ENCODE results near the gene TBX10.

TBX10 gene

DNA sequence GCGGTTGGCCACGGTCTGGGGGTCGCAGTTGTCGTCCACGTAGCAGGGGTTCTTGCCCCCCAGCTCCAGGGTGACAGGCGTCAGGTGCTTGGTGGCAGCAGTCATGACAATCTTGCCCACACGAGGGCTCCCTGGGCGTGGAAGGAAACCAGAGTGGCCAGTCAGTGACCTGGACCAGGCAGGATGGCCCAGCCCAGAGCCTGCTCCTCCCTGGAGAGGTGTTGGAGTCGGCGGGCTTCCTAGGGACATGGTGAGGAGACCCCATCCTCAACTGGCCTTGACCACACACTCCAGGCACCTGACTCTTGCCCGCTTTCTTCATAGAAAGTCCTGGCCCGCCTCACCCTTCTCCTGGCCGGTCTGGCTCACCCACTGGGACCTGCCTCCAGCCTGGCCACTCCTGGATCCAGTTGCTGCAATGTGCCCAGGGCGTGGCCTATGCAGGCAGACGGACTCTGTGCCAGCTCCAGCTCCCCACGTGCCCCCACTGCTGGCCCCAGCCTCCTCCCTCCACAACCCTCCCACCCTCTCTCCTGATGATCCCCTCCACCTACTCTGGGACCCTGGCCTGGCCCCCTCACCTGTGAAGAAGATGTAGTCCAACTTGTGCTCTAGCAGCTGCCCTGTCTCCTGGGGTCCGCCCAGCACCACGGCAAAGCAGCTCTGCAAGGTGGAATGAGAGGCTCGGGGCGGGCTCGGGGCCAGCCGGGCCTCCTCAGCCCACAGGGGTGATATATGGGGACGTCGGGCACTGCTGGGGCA, 26.2 kb upstream of the TBX10 start:
- Histone ChIP-seq H3K14ac (ENCODE audit: low read length) (no peak overlapping the region), H3K4me2 (ENCODE audit: low read length) (no peak overlapping the region), H3K9me3 (ENCODE audit: insufficient read depth, low read depth, low read length) (peaks cover 5% of the 10 kb centered on the region), H4K8ac (ENCODE audit: low read depth, low read length) (no peak overlapping the region), H3K79me1 (ENCODE audit: low read length) (no peaks in the 10 kb centered on the region), H3K23ac (ENCODE audit: low read length) (no peak overlapping the region), H3K27me3 (ENCODE audit: insufficient read depth, low read length) (no peaks in the 10 kb centered on the region), H2AK5ac (ENCODE audit: low read length) (no peak overlapping the region), H2BK5ac (ENCODE audit: low read depth, low read length, poor library complexity) (no peak overlapping the region), H2AFZ (ENCODE audit: insufficient read depth, low read length, poor library complexity) (no peak overlapping the region), H3K79me2 (ENCODE audit: control insufficient read depth, insufficient read depth, low read length, poor library complexity) (no peaks in the 10 kb centered on the region), H3K4me3 (ENCODE audit: low read depth, low read length) (no peak overlapping the region), H4K12ac (ENCODE audit: low read depth, low read length) (no peak overlapping the region), H3K18ac (ENCODE audit: low read length) (no peak overlapping the region), H3K4ac (ENCODE audit: low read depth, low read length) (no peak overlapping the region), H3K4me1 (ENCODE audit: control insufficient read depth in 1 of 2, insufficient read depth in 2 of 2, low read length in 2 of 2) (no peaks in the 10 kb centered on the region), H3K36me3 (ENCODE audit: control insufficient read depth in 1 of 2, insufficient read depth in 2 of 2, low read length in 2 of 2) (no peaks in the 10 kb centered on the region), H2BK12ac (ENCODE audit: low read length) (no peak overlapping the region), H3K9ac (ENCODE audit: low read length) (no peak overlapping the region), H3K27ac (ENCODE audit: low read depth, low read length) (no peak overlapping the region), H4K91ac (ENCODE audit: low read depth, low read length) (peak overlapping the region; percentile 25), H2BK120ac (ENCODE audit: insufficient read depth, low read length, poor library complexity) (no peak overlapping the region)
- no CpG with 5 or more reads among the region's 24 CpGs for WGBS (ENCODE audit: extremely low coverage, insufficient coverage, insufficient read length)
- peak; percentile 23 to 65 for DNase-seq

DNA sequence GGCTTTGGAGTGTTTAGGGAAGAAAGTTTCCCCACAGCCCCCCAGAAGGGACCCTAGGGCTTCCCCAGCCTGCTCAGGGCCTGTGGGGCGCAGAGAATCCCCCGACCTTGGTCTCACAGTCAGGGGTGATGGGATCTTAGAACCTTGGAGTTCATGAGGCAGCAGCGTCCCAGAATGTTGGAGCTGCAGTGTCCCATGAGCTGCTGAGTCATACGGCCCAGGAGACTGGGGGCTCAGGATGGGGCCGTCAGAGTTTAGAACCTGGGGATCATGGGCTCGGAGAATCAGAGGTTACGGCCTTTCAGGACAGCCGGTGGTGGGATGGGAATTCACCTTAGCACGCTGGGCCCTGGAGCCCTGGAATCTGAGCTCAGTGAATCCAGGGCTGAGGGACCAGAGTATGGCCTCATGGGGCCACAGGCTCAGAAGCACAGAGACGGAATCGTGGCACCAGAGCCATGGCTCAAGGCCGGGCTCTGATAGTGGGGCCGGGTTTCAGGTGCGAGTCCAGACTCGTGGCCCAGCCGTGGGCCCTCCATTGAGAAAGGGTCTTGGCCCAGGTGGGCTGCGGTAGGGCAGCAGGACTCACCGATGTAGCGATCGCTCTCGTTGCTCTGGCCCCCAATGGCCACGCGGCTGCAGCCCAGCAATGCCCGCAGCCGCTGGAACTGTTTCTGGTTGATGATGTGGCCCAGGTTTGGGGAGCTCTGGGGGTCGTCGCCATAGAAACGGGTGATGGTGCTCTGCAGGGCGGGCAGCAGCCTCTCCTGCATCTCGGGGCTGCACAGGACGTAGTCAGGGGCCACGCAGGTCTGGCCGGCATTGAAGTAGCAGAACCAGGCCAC, 25.4 kb upstream of the TBX10 start:
- Histone ChIP-seq H4K8ac (ENCODE audit: low read depth, low read length) (no peak overlapping the region), H3K4me3 (ENCODE audit: low read depth, low read length) (no peak overlapping the region), H3K9me3 (ENCODE audit: insufficient read depth, low read depth, low read length) (peaks cover 5% of the 10 kb centered on the region), H3K27me3 (ENCODE audit: insufficient read depth, low read length) (no peaks in the 10 kb centered on the region), H3K36me3 (ENCODE audit: control insufficient read depth in 1 of 2, insufficient read depth in 2 of 2, low read length in 2 of 2) (no peaks in the 10 kb centered on the region), H4K12ac (ENCODE audit: low read depth, low read length) (no peak overlapping the region), H3K18ac (ENCODE audit: low read length) (no peak overlapping the region), H3K4me2 (ENCODE audit: low read length) (no peak overlapping the region), H3K27ac (ENCODE audit: low read depth, low read length) (no peak overlapping the region), H3K9ac (ENCODE audit: low read length) (no peak overlapping the region), H3K4me1 (ENCODE audit: control insufficient read depth in 1 of 2, insufficient read depth in 2 of 2, low read length in 2 of 2) (no peaks in the 10 kb centered on the region), H2BK12ac (ENCODE audit: low read length) (no peak overlapping the region), H3K4ac (ENCODE audit: low read depth, low read length) (no peak overlapping the region), H2BK5ac (ENCODE audit: low read depth, low read length, poor library complexity) (no peak overlapping the region), H2AK5ac (ENCODE audit: low read length) (no peak overlapping the region), H2AFZ (ENCODE audit: insufficient read depth, low read length, poor library complexity) (no peak overlapping the region), H3K23ac (ENCODE audit: low read length) (no peak overlapping the region), H3K14ac (ENCODE audit: low read length) (no peak overlapping the region), H4K91ac (ENCODE audit: low read depth, low read length) (no peak overlapping the region), H3K79me1 (ENCODE audit: low read length) (no peaks in the 10 kb centered on the region), H3K79me2 (ENCODE audit: control insufficient read depth, insufficient read depth, low read length, poor library complexity) (no peaks in the 10 kb centered on the region), H2BK120ac (ENCODE audit: insufficient read depth, low read length, poor library complexity) (no peak overlapping the region)
- no peak for DNase-seq
- no CpG with 5 or more reads among the region's 33 CpGs for WGBS (ENCODE audit: extremely low coverage, insufficient coverage, insufficient read length)

DNA sequence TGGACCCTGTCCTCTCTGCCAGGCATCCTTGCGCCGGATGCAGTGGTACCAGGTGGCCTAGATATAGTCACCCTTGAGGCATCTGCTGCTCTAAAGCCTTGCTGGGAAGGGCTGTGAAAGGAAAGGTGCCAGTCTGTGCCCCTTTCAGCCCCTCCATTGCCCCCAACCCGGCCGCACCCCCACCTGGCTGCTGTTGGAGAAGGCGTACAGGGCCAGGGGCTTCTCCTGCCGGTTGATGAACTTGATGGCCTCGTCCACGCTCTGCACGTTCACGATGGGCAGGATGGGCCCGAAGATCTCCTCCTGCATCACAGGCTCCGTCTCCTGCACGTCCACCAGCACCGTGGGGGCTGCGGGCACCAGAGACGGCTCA, 24.6 kb upstream of the TBX10 start:
- H3K18ac ChIP-seq (ENCODE audit: low read length) = no peak overlapping the region
- H3K27me3 ChIP-seq (ENCODE audit: insufficient read depth, low read length) = no peaks in the 10 kb centered on the region
- no peak overlapping the region for H3K4me3 ChIP-seq (ENCODE audit: low read depth, low read length)
- WGBS (ENCODE audit: extremely low coverage, insufficient coverage, insufficient read length) = no CpG with 5 or more reads among the region's 16 CpGs
- no peak overlapping the region for H4K8ac ChIP-seq (ENCODE audit: low read depth, low read length)
- no peak overlapping the region for H2BK120ac ChIP-seq (ENCODE audit: insufficient read depth, low read length, poor library complexity)
- no peak for DNase-seq
- no peaks in the 10 kb centered on the region for H3K36me3 ChIP-seq (ENCODE audit: control insufficient read depth in 1 of 2, insufficient read depth in 2 of 2, low read length in 2 of 2)
- no peak overlapping the region for H2BK5ac ChIP-seq (ENCODE audit: low read depth, low read length, poor library complexity)
- H3K79me2 ChIP-seq (ENCODE audit: control insufficient read depth, insufficient read depth, low read length, poor library complexity) = no peaks in the 10 kb centered on the region
- no peak overlapping the region for H2AFZ ChIP-seq (ENCODE audit: insufficient read depth, low read length, poor library complexity)
- H3K4me1 ChIP-seq (ENCODE audit: control insufficient read depth in 1 of 2, insufficient read depth in 2 of 2, low read length in 2 of 2) = no peaks in the 10 kb centered on the region
- no peak overlapping the region for H3K27ac ChIP-seq (ENCODE audit: low read depth, low read length)
- no peak overlapping the region for H3K4ac ChIP-seq (ENCODE audit: low read depth, low read length)
- no peak overlapping the region for H4K12ac ChIP-seq (ENCODE audit: low read depth, low read length)
- H3K23ac ChIP-seq (ENCODE audit: low read length) = no peak overlapping the region
- H2BK12ac ChIP-seq (ENCODE audit: low read length) = no peak overlapping the region
- H3K79me1 ChIP-seq (ENCODE audit: low read length) = no peaks in the 10 kb centered on the region
- no peak overlapping the region for H3K4me2 ChIP-seq (ENCODE audit: low read length)
- H3K9ac ChIP-seq (ENCODE audit: low read length) = no peak overlapping the region
- no peak overlapping the region for H3K14ac ChIP-seq (ENCODE audit: low read length)
- H3K9me3 ChIP-seq (ENCODE audit: insufficient read depth, low read depth, low read length) = peaks cover 5% of the 10 kb centered on the region
- H2AK5ac ChIP-seq (ENCODE audit: low read length) = no peak overlapping the region
- no peak overlapping the region for H4K91ac ChIP-seq (ENCODE audit: low read depth, low read length)

DNA sequence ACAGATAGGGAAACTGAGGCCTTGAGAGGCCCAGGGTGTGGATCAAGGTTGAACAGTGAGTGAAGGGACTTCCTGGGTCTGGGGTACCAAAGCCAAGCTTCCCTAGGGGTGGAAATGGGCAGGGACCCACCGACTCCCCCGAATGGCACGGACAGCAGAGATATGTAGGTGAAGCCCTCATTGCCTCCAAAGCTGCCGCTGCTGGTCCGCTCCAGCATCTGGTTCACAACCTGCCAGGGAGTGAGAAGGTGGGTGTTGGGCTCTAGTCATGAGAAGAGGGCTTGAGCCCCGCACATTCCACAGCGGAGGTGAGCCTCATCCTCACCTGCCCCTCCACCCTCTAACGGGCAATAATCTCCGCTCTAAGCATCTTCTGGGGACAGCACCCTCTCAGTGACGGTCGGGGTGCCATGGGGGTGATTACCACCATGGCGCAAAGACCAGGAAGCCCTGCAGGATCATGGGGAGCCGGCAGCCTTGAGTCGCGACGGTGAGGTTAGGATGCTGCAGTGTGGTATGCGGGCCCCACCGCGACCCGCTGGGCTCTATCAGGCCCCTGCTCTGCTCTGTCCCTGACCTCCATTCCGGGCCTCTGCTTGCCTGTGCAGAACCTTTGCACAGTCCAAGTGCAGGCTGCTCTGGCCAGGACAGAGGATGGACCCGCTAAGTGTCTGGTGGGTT, 24.1 kb upstream of the TBX10 start:
- no peak overlapping the region for H3K18ac ChIP-seq (ENCODE audit: low read length)
- H2BK120ac ChIP-seq (ENCODE audit: insufficient read depth, low read length, poor library complexity) = no peak overlapping the region
- no peak overlapping the region for H4K91ac ChIP-seq (ENCODE audit: low read depth, low read length)
- H2AK5ac ChIP-seq (ENCODE audit: low read length) = no peak overlapping the region
- H3K9me3 ChIP-seq (ENCODE audit: insufficient read depth, low read depth, low read length) = peaks cover 5% of the 10 kb centered on the region
- H3K4me2 ChIP-seq (ENCODE audit: low read length) = no peak overlapping the region
- H2BK12ac ChIP-seq (ENCODE audit: low read length) = no peak overlapping the region
- no peak for DNase-seq
- no peaks in the 10 kb centered on the region for H3K36me3 ChIP-seq (ENCODE audit: control insufficient read depth in 1 of 2, insufficient read depth in 2 of 2, low read length in 2 of 2)
- H2AFZ ChIP-seq (ENCODE audit: insufficient read depth, low read length, poor library complexity) = no peak overlapping the region
- no CpG with 5 or more reads among the region's 22 CpGs for WGBS (ENCODE audit: extremely low coverage, insufficient coverage, insufficient read length)
- no peak overlapping the region for H3K9ac ChIP-seq (ENCODE audit: low read length)
- H3K4ac ChIP-seq (ENCODE audit: low read depth, low read length) = no peak overlapping the region
- H2BK5ac ChIP-seq (ENCODE audit: low read depth, low read length, poor library complexity) = no peak overlapping the region
- no peak overlapping the region for H3K27ac ChIP-seq (ENCODE audit: low read depth, low read length)
- no peak overlapping the region for H3K23ac ChIP-seq (ENCODE audit: low read length)
- no peak overlapping the region for H3K4me3 ChIP-seq (ENCODE audit: low read depth, low read length)
- H3K4me1 ChIP-seq (ENCODE audit: control insufficient read depth in 1 of 2, insufficient read depth in 2 of 2, low read length in 2 of 2) = no peaks in the 10 kb centered on the region
- H3K79me2 ChIP-seq (ENCODE audit: control insufficient read depth, insufficient read depth, low read length, poor library complexity) = no peaks in the 10 kb centered on the region
- H4K12ac ChIP-seq (ENCODE audit: low read depth, low read length) = no peak overlapping the region
- H3K79me1 ChIP-seq (ENCODE audit: low read length) = no peaks in the 10 kb centered on the region
- no peak overlapping the region for H4K8ac ChIP-seq (ENCODE audit: low read depth, low read length)
- no peak overlapping the region for H3K14ac ChIP-seq (ENCODE audit: low read length)
- no peaks in the 10 kb centered on the region for H3K27me3 ChIP-seq (ENCODE audit: insufficient read depth, low read length)
